RWPE2 (cell line): ENCODE results near the gene GALNT18.
A peak's percentile ranks its signal among the peaks of the same experiment; 100 is the strongest.

Experiments used
- ATAC-seq: fragments of 200-7000 bp; cut with Tn5 transposase; 3 replicates; pipeline ENCODE4 v1.9.1; 2021; ENCODE audit warnings: low read depth
- DNase-seq: peaks from one replicate; pipeline ENCODE4 v3.0.0-alpha.2; 2020; ENCODE audit warnings: low spot score
- H3K27ac ChIP-seq: fragments of 450-650 bp; 2 replicates; pipeline ENCODE4 v1.5.1; 2017; ENCODE audit warnings: mild to moderate bottlenecking; ENCODE audit not compliant: poor library complexity, severe bottlenecking
- H3K27me3 ChIP-seq: fragments of 250-450 bp; sonication (Bioruptor Pico); 2 replicates; pipeline ENCODE4 v1.5.1; 2021; ENCODE audit warnings: mild to moderate bottlenecking, moderate library complexity; ENCODE audit not compliant: insufficient read depth, poor library complexity, severe bottlenecking
- H3K36me3 ChIP-seq: fragments of 250-450 bp; sonication (Bioruptor Pico); 2 replicates; pipeline ENCODE4 v1.5.1; 2020; ENCODE audit warnings: low read depth, mild to moderate bottlenecking, moderate library complexity
- H3K4me1 ChIP-seq: fragments of 250-450 bp; sonication (Bioruptor Pico); 2 replicates; pipeline ENCODE4 v1.5.1; 2021; ENCODE audit warnings: mild to moderate bottlenecking, moderate library complexity; ENCODE audit not compliant: insufficient read depth, poor library complexity, severe bottlenecking
- H3K4me3 ChIP-seq: fragments of 250-450 bp; sonication (Bioruptor Pico); 2 replicates; pipeline ENCODE4 v1.5.1; 2021; ENCODE audit warnings: mild to moderate bottlenecking, moderate library complexity; ENCODE audit not compliant: severe bottlenecking
- H3K9me3 ChIP-seq: fragments of 250-450 bp; sonication (Bioruptor Pico); 2 replicates; pipeline ENCODE4 v1.5.1; 2021; ENCODE audit warnings: mild to moderate bottlenecking, moderate library complexity; ENCODE audit not compliant: severe bottlenecking
- TF ChIP-seq, protein P1 (sequence below): fragments of 450-650 bp; IDR thresholded peaks from one replicate; pipeline ENCODE4 v1.5.1; 2017; ENCODE audit warnings: mild to moderate bottlenecking, moderate library complexity; ENCODE audit not compliant: poor library complexity, severe bottlenecking

Gene GALNT18

GRCh38 chr11:11270236-11270775 is 351.5 kb downstream of the GALNT18 start:
- ATAC-seq (no peak), DNase-seq (no peak)
- no peak overlapping the region for H3K27ac ChIP-seq
- TF ChIP-seq, protein P1, sequence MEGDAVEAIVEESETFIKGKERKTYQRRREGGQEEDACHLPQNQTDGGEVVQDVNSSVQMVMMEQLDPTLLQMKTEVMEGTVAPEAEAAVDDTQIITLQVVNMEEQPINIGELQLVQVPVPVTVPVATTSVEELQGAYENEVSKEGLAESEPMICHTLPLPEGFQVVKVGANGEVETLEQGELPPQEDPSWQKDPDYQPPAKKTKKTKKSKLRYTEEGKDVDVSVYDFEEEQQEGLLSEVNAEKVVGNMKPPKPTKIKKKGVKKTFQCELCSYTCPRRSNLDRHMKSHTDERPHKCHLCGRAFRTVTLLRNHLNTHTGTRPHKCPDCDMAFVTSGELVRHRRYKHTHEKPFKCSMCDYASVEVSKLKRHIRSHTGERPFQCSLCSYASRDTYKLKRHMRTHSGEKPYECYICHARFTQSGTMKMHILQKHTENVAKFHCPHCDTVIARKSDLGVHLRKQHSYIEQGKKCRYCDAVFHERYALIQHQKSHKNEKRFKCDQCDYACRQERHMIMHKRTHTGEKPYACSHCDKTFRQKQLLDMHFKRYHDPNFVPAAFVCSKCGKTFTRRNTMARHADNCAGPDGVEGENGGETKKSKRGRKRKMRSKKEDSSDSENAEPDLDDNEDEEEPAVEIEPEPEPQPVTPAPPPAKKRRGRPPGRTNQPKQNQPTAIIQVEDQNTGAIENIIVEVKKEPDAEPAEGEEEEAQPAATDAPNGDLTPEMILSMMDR = no peak
- no peaks in the 10 kb centered on the region for H3K9me3 ChIP-seq
- no peaks in the 10 kb centered on the region for H3K27me3 ChIP-seq
- H3K36me3 ChIP-seq = no peaks in the 10 kb centered on the region
- no peak overlapping the region for H3K4me3 ChIP-seq
- H3K4me1 ChIP-seq = no peaks in the 10 kb centered on the region

- no peak overlapping the region for H3K4me3 ChIP-seq
Observed at GRCh38 chr11:11268706-11269105, 353.1 kb downstream of the GALNT18 start.

DNA sequence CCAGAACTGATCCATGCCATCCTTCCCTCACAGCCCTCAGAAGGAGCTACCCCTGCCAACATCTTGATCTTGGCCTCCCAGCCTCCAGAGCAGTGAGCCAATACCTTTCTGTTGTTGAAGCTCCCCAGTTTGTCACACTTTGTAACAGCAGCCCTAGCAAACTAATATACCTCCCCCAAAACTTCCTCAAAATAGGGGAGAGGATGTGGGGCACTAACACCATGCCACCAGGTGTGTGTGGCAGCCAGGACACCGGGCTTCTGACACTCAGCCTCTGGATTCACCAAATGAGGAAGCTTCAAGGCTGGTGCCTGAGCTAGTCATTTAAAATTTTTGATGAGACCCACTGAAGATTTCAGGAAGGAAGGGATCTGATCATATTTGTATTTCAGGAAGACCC is 353.7 kb downstream of the GALNT18 start:
- no peak for DNase-seq
- Histone ChIP-seq H3K36me3 (no peaks in the 10 kb centered on the region), H3K4me1 (no peaks in the 10 kb centered on the region), H3K27ac (no peak overlapping the region), H3K9me3 (no peaks in the 10 kb centered on the region), H3K27me3 (no peaks in the 10 kb centered on the region), H3K4me3 (no peak overlapping the region)
- TF ChIP-seq, protein P1 = no peak
- no peak for ATAC-seq

More at GRCh38 chr11:11268706-11269105, 353.1 kb downstream of the GALNT18 start:
- TF ChIP-seq, protein P1 = no peak
- Histone ChIP-seq H3K27me3 (no peaks in the 10 kb centered on the region), H3K9me3 (no peaks in the 10 kb centered on the region), H3K27ac (no peak overlapping the region), H3K4me1 (no peaks in the 10 kb centered on the region), H3K36me3 (no peaks in the 10 kb centered on the region)
- ATAC-seq (no peak), DNase-seq (no peak)

GRCh38 chr11:11267312-11267711 is 354.5 kb downstream of the GALNT18 start:
- DNase-seq (no peak), ATAC-seq (peak; percentile 42; the same call in 1 of the 3 replicates)
- H3K27me3 ChIP-seq = no peaks in the 10 kb centered on the region
- no peaks in the 10 kb centered on the region for H3K9me3 ChIP-seq
- H3K27ac ChIP-seq = no peak overlapping the region
- no peaks in the 10 kb centered on the region for H3K4me1 ChIP-seq
- H3K36me3 ChIP-seq = no peaks in the 10 kb centered on the region
- no peak overlapping the region for H3K4me3 ChIP-seq
- TF ChIP-seq, protein P1 = no peak

- Histone ChIP-seq H3K4me3 (no peak overlapping the region), H3K36me3 (no peaks in the 10 kb centered on the region), H3K27me3 (no peaks in the 10 kb centered on the region), H3K27ac (no peak overlapping the region), H3K4me1 (no peaks in the 10 kb centered on the region), H3K9me3 (no peaks in the 10 kb centered on the region)
- DNase-seq = no peak
- TF ChIP-seq, protein P1 = peak; percentile 65
- peak; percentile 56; the same call in 1 of the 3 replicates for ATAC-seq
Observed at GRCh38 chr11:11265994-11266606, 355.7 kb downstream of the GALNT18 start.
